K562 (cell line): ENCODE data around the gene TPSAB1. TPM values are rescaled to one million over a fixed set of nuclear protein-coding genes. Genes with fewer than 3 reads are reported as not detected.

ENCODE experiments used
- ATAC-seq: fragments of 200-7000 bp; cut with Tn5 transposase; 3 replicates; pipeline ENCODE4 v1.9.1; 2020; ENCODE audit warnings: moderate library complexity
- BruUV-seq: library from RNA; stranded (reverse); fragments of 400-500 nt; replicated peaks from 2 replicates; lab custom pipeline; 2021; lab: Mats Ljungman, UMichigan
- CTCF ChIA-PET: fragments of 300-600 bp; formaldehyde crosslinking; extraction: SDS; loops from one replicate; lab custom pipeline; 2021; ENCODE audit warnings: low intra/inter-chr PET ratio; lab: Yijun Ruan, JAX
- POLR2A ChIA-PET: fragments of 300-600, 350-650 bp; sonication (Branson Sonifier 250); formaldehyde crosslinking; extraction: SDS; loops from one replicate; lab custom pipeline; 2021; ENCODE audit warnings: antibody characterized with exemption, inconsistent platforms; lab: Yijun Ruan, JAX
- DNase-seq, 4 experiments: peaks; one replicate each; pipeline versions ENCODE4 v3.0.0 to v3.0.0-alpha.2; 2011 to 2018; ENCODE audit warnings: low spot score in 3 of 4, mixed read lengths in 3 of 4; ENCODE audit errors: extremely low read depth in 1 of 4
- FAIRE-seq: peaks from 2 replicates; lab custom pipeline; 2011; peaks lifted over from hg19 to GRCh38; lab: Jason Lieb, UNC
- H2AFZ ChIP-seq: 2 replicates; pipeline ENCODE4 v1.6.0; 2011; ENCODE audit warnings: low read depth, low read length, control low read depth, inconsistent platforms
- H3K27ac ChIP-seq: fragments of 200-600 bp; 3 replicates; pipeline ENCODE4 v1.8.0; 2011; ENCODE audit warnings: low read depth, mild to moderate bottlenecking, control low read depth, inconsistent platforms, low read length, moderate library complexity, mixed read lengths; ENCODE audit errors: extremely low read depth
- H3K27me3 ChIP-seq, 2 experiments: fragments of 300-600 bp in 1 of 2; 2 replicates in 1 of 2; 3 replicates in 1 of 2; pipeline versions ENCODE4 v1.6.0 to v1.8.0; 2011; ENCODE audit warnings: inconsistent platforms in 2 of 2, low read length in 2 of 2, mild to moderate bottlenecking in 1 of 2, mixed read lengths in 1 of 2, moderate library complexity in 1 of 2; ENCODE audit not compliant: control insufficient read depth in 2 of 2, insufficient read depth in 2 of 2
- H3K36me3 ChIP-seq: fragments of 300-600 bp; 3 replicates; pipeline ENCODE4 v1.8.0; 2011; ENCODE audit warnings: mild to moderate bottlenecking, low read length, inconsistent platforms; ENCODE audit not compliant: control insufficient read depth, insufficient read depth
- H3K4me1 ChIP-seq, 2 experiments: fragments of 200-600 bp in 1 of 2; replicated peaks in 1 of 2; 2 replicates in 1 of 2; 3 replicates in 1 of 2; pipeline versions ENCODE4 v1.5.1 to v1.8.0; 2011; ENCODE audit warnings: inconsistent platforms in 2 of 2, low read length in 2 of 2, mild to moderate bottlenecking in 1 of 2, mixed read lengths in 1 of 2, moderate library complexity in 1 of 2; ENCODE audit not compliant: control insufficient read depth in 2 of 2, insufficient read depth in 2 of 2
- H3K4me2 ChIP-seq: 2 replicates; pipeline ENCODE4 v1.6.1; 2011; ENCODE audit warnings: low read length, control low read depth, inconsistent platforms, mixed read lengths; ENCODE audit not compliant: insufficient read depth
- H3K4me3 ChIP-seq: fragments of 200-600 bp; sonication (generic), shearing (Covaris generic); 2 replicates; pipeline ENCODE4 v1.5.1; 2016; ENCODE audit warnings: control low read depth, inconsistent platforms
- H3K79me2 ChIP-seq: fragments of 200-600 bp; 3 replicates; pipeline ENCODE4 v1.8.0; 2011; ENCODE audit warnings: low read length, inconsistent platforms; ENCODE audit not compliant: control insufficient read depth, insufficient read depth
- H3K9ac ChIP-seq, 2 experiments: 2 replicates each; pipeline versions ENCODE4 v1.6.0 to v1.6.1; 2011; ENCODE audit warnings: low read depth in 2 of 2, low read length in 2 of 2, control low read depth in 1 of 2, inconsistent platforms in 1 of 2, mild to moderate bottlenecking in 1 of 2, mixed read lengths in 1 of 2; ENCODE audit not compliant: insufficient read depth in 1 of 2
- H3K9me1 ChIP-seq: one replicate; pipeline ENCODE4 v1.6.0; 2011; ENCODE audit warnings: inconsistent platforms, mild to moderate bottlenecking, low read length, moderate library complexity; ENCODE audit not compliant: control insufficient read depth, insufficient read depth
- H3K9me3 ChIP-seq: replicated peaks from 2 replicates; pipeline ENCODE4 v1.5.1; 2011; ENCODE audit warnings: low read depth, low read length, inconsistent platforms; ENCODE audit not compliant: control insufficient read depth, insufficient read depth
- H4K20me1 ChIP-seq: replicated peaks from 2 replicates; pipeline ENCODE4 v1.6.1; 2011; ENCODE audit warnings: low read length, inconsistent platforms, mixed read lengths; ENCODE audit not compliant: control insufficient read depth, insufficient read depth
- ARNT ChIP-seq, 2 experiments: fragments of 450-650 bp; IDR thresholded peaks; 2 replicates each; pipeline ENCODE4 v1.6.1; 2016; ENCODE audit warnings: mild to moderate bottlenecking in 1 of 2
- CREB1 ChIP-seq, 2 experiments: sonication (generic) in 1 of 2; formaldehyde crosslinking in 1 of 2; IDR thresholded peaks; 2 replicates each; pipeline versions ENCODE4 v1.6.1 to v1.8.0; 2012 to 2022; ENCODE audit warnings: inconsistent platforms in 1 of 2, mild to moderate bottlenecking in 1 of 2, missing genetic modification reagents in 1 of 2, moderate library complexity in 1 of 2
- HNRNPL ChIP-seq: fragments of 200-400 bp; formaldehyde crosslinking; IDR thresholded peaks from 2 replicates; pipeline ENCODE4 v1.6.1; 2017; ENCODE audit warnings: low read depth, mild to moderate bottlenecking, low read length
- NFXL1 ChIP-seq: fragments of 450-650 bp; formaldehyde crosslinking; IDR thresholded peaks from 2 replicates; pipeline ENCODE4 v1.4.0; 2021; ENCODE audit warnings: mild to moderate bottlenecking
- PHB2 ChIP-seq: fragments of 450-650 bp; IDR thresholded peaks from 2 replicates; pipeline ENCODE4 v1.6.1; 2017; ENCODE audit warnings: low read depth
- POLR2H ChIP-seq: IDR thresholded peaks from 2 replicates; pipeline ENCODE4 v1.6.1; 2016; ENCODE audit warnings: missing genetic modification characterization, low read depth, mild to moderate bottlenecking, control low read depth, missing compliant biosample characterization, moderate library complexity
- RERE ChIP-seq: sonication (generic); formaldehyde crosslinking; IDR thresholded peaks from 2 replicates; pipeline ENCODE4 v1.8.0; 2023; ENCODE audit warnings: missing genetic modification reagents, mild to moderate bottlenecking, borderline replicate concordance
- SRF ChIP-seq, 2 experiments: fragments of 250-450, 450-650 bp in 1 of 2; sonication (Bioruptor Pico) in 1 of 2; sonication (generic) in 1 of 2; formaldehyde crosslinking; IDR thresholded peaks; 2 replicates each; pipeline versions ENCODE4 v1.5.0 to v1.5.1; 2020 to 2022; ENCODE audit warnings: mild to moderate bottlenecking in 1 of 2, missing genetic modification reagents in 1 of 2
- SRSF7 ChIP-seq: fragments of 200-400 bp; formaldehyde crosslinking; optimal IDR thresholded peaks from 2 replicates; pipeline ENCODE3; 2017; ENCODE audit warnings: mild to moderate bottlenecking, low read depth, low read length
- ZNF121 ChIP-seq: sonication (generic); formaldehyde crosslinking; conservative IDR thresholded peaks from 2 replicates; pipeline ENCODE4 v1.8.0; 2022; ENCODE audit warnings: missing genetic modification reagents
- ZNF395 ChIP-seq: fragments of 200-800 bp; sonication (Bioruptor generic); IDR thresholded peaks from 2 replicates; pipeline ENCODE4 v1.6.1; 2017; ENCODE audit warnings: missing genetic modification characterization, missing compliant biosample characterization
- WGBS: fragments of 100-300 bp; shearing (Covaris generic); methylation state at CpG from one replicate; pipeline ENCODE4 v1.1.6; 2016; ENCODE audit warnings: low coverage, mixed read lengths; ENCODE audit not compliant: insufficient coverage; ENCODE audit errors: missing lambda C conversion rate; 5-methylcytosine and 5-hydroxymethylcytosine counted together
- in situ Hi-C: fragments of 300-500 bp; cut with MboI; formaldehyde crosslinking; loops from 4 replicates; pipeline ENCODE4 v1.15.0; 2018; ENCODE audit warnings: inconsistent platforms, mixed read lengths
- intact Hi-C: fragments of 100-400 bp; cut with micrococcal nuclease; formaldehyde crosslinking; loops from 2 replicates; pipeline ENCODE4 v1.14.2; 2022
- polyA plus RNA-seq, 8 experiments: library from polyadenylated mRNA; depleted of rRNA in 4 of 8; stranded (reverse) in 5 of 8; unstranded in 3 of 8; fragments of >200 nt; fragmentation: Nextera tagmentation in 2 of 8; fragmentation: Illumina TruSeq in 1 of 8; extraction: Ambion mirVana in 2 of 8; extraction: Trizol in 1 of 8; gene quantifications; 2 replicates each; pipeline versions ENCODE4 v1.2.1 to v1.2.3, GENCODE V29; 2011 to 2014; ENCODE audit warnings: inconsistent platforms in 1 of 8, missing spikeins in 1 of 8
- total RNA-seq, 7 experiments: library from RNA; depleted of rRNA in 6 of 7; stranded (reverse); fragments of >200 nt in 6 of 7; fragmentation: Illumina TruSeq in 2 of 7; extraction: Trizol in 2 of 7; gene quantifications; 2 replicates each; pipeline versions ENCODE4 v1.2.1 to v1.2.3, GENCODE V29; 2011 to 2021; ENCODE audit warnings: low replicate concordance in 1 of 7

Gene TPSAB1
- total and polyA plus RNA-seq, 9 of the 15 experiments (the other 6 are each of a cell fraction or from before 2014, with no cell fraction given), result not detected

GRCh38 chr16:1274767-1275166 lies 34.3 kb downstream of the TPSAB1 start:
- CTCF ChIA-PET, result no interaction called here
- FAIRE-seq (no peak), DNase-seq (no peak), ATAC-seq (no peak)
- H3K79me2 ChIP-seq, result no peaks in the 10 kb centered on the region
- in situ Hi-C loops, result no loop called here
- H3K27me3 ChIP-seq, result peaks cover 8 to 31% of the 10 kb centered on the region in 2 experiments; a peak in 3 of 5 replicates
- H3K9ac ChIP-seq, result no peak overlapping the region
- H2AFZ ChIP-seq, result no peak overlapping the region
- no peaks in the 10 kb centered on the region for H4K20me1 ChIP-seq
- peaks cover 0 to 51% of the 10 kb centered on the region in 2 experiments; a peak in 2 of 5 replicates for H3K4me1 ChIP-seq
- POLR2A ChIA-PET, result interaction anchor here (1.6 kb wide), 1 partner anchor 9 kb away, joined by 3 read pairs; no protein-coding TSS in a partner anchor
- TF ChIP-seq CREB1 (IDR thresholded peaks at IDR 0.05) (no peak), CREB1 (CRISPR knock-in tag; IDR thresholded peaks at IDR 0.05) (no peak), HNRNPL (no peak), SRSF7 (no peak), SRF (CRISPR knock-in tag; IDR thresholded peaks at IDR 0.05) (no peak), POLR2H (tag) (no peak), ARNT (IDR thresholded peaks at IDR 0.05) (peak in 1 of 2 experiments; percentile 89; a peak in 1 of 4 replicates), NFXL1 (CRISPR knock-in tag) (no peak), ZNF395 (no peak), RERE (CRISPR knock-in tag) (no peak), ZNF121 (peak; percentile 37; the same call in 1 of the 2 replicates), PHB2 (no peak)
- intact Hi-C loops, result no loop called here
- no peaks in the 10 kb centered on the region for H3K36me3 ChIP-seq
- WGBS, result 38% methylated on average over 3 of the region's 7 CpGs
- H3K27ac ChIP-seq, result no peak overlapping the region
- BruUV-seq, result no TSS peak
- H3K4me2 ChIP-seq, result no peak overlapping the region
- H3K4me3 ChIP-seq, result no peak overlapping the region
- H3K9me1 ChIP-seq, result no peaks in the 10 kb centered on the region
- no peaks in the 10 kb centered on the region for H3K9me3 ChIP-seq
